Neuronal stem cell (in vitro differentiated cells): Measurements from ENCODE around the gene KLKB1.
"Not testable (repeated sequence)": the region's sequence is repeated elsewhere in the genome, so short reads cannot be mapped to it uniquely, and the experiment has no call there.

Experiments
- DNase-seq: peaks from one replicate; pipeline ENCODE4 v3.0.0-alpha.2; 2013; ENCODE audit warnings: low spot score
- H2AFZ ChIP-seq: one replicate; pipeline ENCODE4 v1.6.1; 2013; ENCODE audit warnings: mild to moderate bottlenecking, low read length, inconsistent platforms
- H2AK5ac ChIP-seq: 2 replicates; pipeline ENCODE4 v1.6.1; 2013; ENCODE audit warnings: low read depth, mild to moderate bottlenecking, inconsistent platforms, low read length, moderate library complexity, mixed read lengths
- H2BK120ac ChIP-seq: 2 replicates; pipeline ENCODE4 v1.6.1; 2013; ENCODE audit warnings: low read depth, mild to moderate bottlenecking, inconsistent platforms, low read length, moderate library complexity, mixed read lengths
- H2BK12ac ChIP-seq: one replicate; pipeline ENCODE4 v1.6.1; 2013; ENCODE audit warnings: low read length, inconsistent platforms
- H2BK15ac ChIP-seq: 2 replicates; pipeline ENCODE4 v1.6.1; 2013; ENCODE audit warnings: mild to moderate bottlenecking, low read length, inconsistent platforms, mixed read lengths
- H2BK5ac ChIP-seq: one replicate; pipeline ENCODE4 v1.6.1; 2013; ENCODE audit warnings: inconsistent platforms, mild to moderate bottlenecking, low read length, moderate library complexity
- H3K14ac ChIP-seq: one replicate; pipeline ENCODE4 v1.6.1; 2013; ENCODE audit warnings: low read length, inconsistent platforms
- H3K18ac ChIP-seq: 2 replicates; pipeline ENCODE4 v1.6.1; 2013; ENCODE audit warnings: low read length, inconsistent platforms
- H3K23ac ChIP-seq: 2 replicates; pipeline ENCODE4 v1.6.1; 2013; ENCODE audit warnings: low read depth, mild to moderate bottlenecking, mixed read lengths, low read length, inconsistent platforms; ENCODE audit not compliant: poor library complexity
- H3K27ac ChIP-seq: replicated peaks from 3 replicates; pipeline ENCODE4 v1.5.1; 2013; ENCODE audit warnings: low read length, inconsistent platforms
- H3K27me3 ChIP-seq, 3 experiments: 2 replicates each; pipeline ENCODE4 v1.6.1; 2013; ENCODE audit warnings: low read length in 3 of 3, mild to moderate bottlenecking in 2 of 3, inconsistent platforms in 1 of 3, low read depth in 1 of 3, mixed read lengths in 1 of 3, moderate library complexity in 1 of 3; ENCODE audit not compliant: control insufficient read depth in 3 of 3, insufficient read depth in 3 of 3
- H3K36me3 ChIP-seq, 2 donors: replicated peaks in 1 of 2; 2 replicates each; pipeline ENCODE4 v1.6.1; 2013; ENCODE audit warnings: low read length in 2 of 2; ENCODE audit not compliant: control insufficient read depth in 2 of 2, insufficient read depth in 2 of 2
- H3K4ac ChIP-seq: 2 replicates; pipeline ENCODE4 v1.6.1; 2013; ENCODE audit warnings: inconsistent platforms, mild to moderate bottlenecking, low read length, moderate library complexity
- H3K4me1 ChIP-seq, 2 donors: 1 replicate in 1 of 2; 2 replicates in 1 of 2; pipeline ENCODE4 v1.6.1; 2013; ENCODE audit warnings: low read length in 2 of 2, low read depth in 1 of 2; ENCODE audit not compliant: control insufficient read depth in 2 of 2, insufficient read depth in 1 of 2
- H3K4me2 ChIP-seq: one replicate; pipeline ENCODE4 v1.6.1; 2013; ENCODE audit warnings: mild to moderate bottlenecking, low read length, inconsistent platforms; ENCODE audit not compliant: insufficient read depth, poor library complexity, severe bottlenecking
- H3K4me3 ChIP-seq, 2 donors: 2 replicates each; pipeline ENCODE4 v1.5.1; 2013; ENCODE audit warnings: low read length in 2 of 2, mild to moderate bottlenecking in 2 of 2, inconsistent platforms in 1 of 2, moderate library complexity in 1 of 2
- H3K79me1 ChIP-seq: one replicate; pipeline ENCODE4 v1.6.1; 2013; ENCODE audit warnings: low read depth, mild to moderate bottlenecking, inconsistent platforms, low read length, moderate library complexity
- H3K9ac ChIP-seq: one replicate; pipeline ENCODE4 v1.6.1; 2013; ENCODE audit warnings: mild to moderate bottlenecking, low read depth, low read length, inconsistent platforms; ENCODE audit not compliant: poor library complexity
- H3K9me3 ChIP-seq, 2 donors: replicated peaks in 1 of 2; 2 replicates each; pipeline versions ENCODE3 to v1.6.1; 2013; ENCODE audit warnings: low read length in 2 of 2, mild to moderate bottlenecking in 2 of 2, inconsistent platforms in 1 of 2, low read depth in 1 of 2, mixed read lengths in 1 of 2, moderate library complexity in 1 of 2; ENCODE audit not compliant: control insufficient read depth in 2 of 2, insufficient read depth in 1 of 2
- H4K8ac ChIP-seq: one replicate; pipeline ENCODE4 v1.6.1; 2013; ENCODE audit warnings: low read depth, mild to moderate bottlenecking, inconsistent platforms, low read length, moderate library complexity
- H4K91ac ChIP-seq: one replicate; pipeline ENCODE4 v1.6.1; 2013; ENCODE audit warnings: low read length, low read depth, mild to moderate bottlenecking, inconsistent platforms; ENCODE audit not compliant: poor library complexity
- WGBS, 2 donors: extraction: QIAGEN DNeasy Blood & Tissue Kit; methylation state at CpG; one replicate each; pipeline ENCODE4 v1.1.7; 2013; ENCODE audit warnings: missing lambda C conversion rate in 2 of 2, mixed read lengths in 1 of 2; ENCODE audit not compliant: insufficient read length in 2 of 2, insufficient replicate concordance in 1 of 2; ENCODE audit errors: extremely low coverage in 2 of 2; 5-methylcytosine and 5-hydroxymethylcytosine counted together

Gene KLKB1

GRCh38 chr4:186265250-186265649, 37.9 kb downstream of the KLKB1 start:
- not testable (repeated sequence) for DNase-seq, H3K27me3 ChIP-seq, H3K27ac ChIP-seq, H3K4me3 ChIP-seq, H4K8ac ChIP-seq, H2BK12ac ChIP-seq, H3K9me3 ChIP-seq, H2BK15ac ChIP-seq, H2BK120ac ChIP-seq, H3K4me2 ChIP-seq, H3K18ac ChIP-seq, H3K14ac ChIP-seq, H4K91ac ChIP-seq, H3K9ac ChIP-seq, H3K79me1 ChIP-seq, H3K23ac ChIP-seq, H3K36me3 ChIP-seq, H3K4ac ChIP-seq, H2AK5ac ChIP-seq, H2BK5ac ChIP-seq
- no CpG with 5 or more reads among the region's 11 CpGs for WGBS, 2 donors
- Histone ChIP-seq H3K4me1 (peaks cover 0 to 12% of the 10 kb centered on the region in 2 donors), H2AFZ (peak overlapping the region; percentile 85)

GRCh38 chr4:186265683-186266652, 38.7 kb downstream of the KLKB1 start, which contains the start of gene F11:
Gene F11, plus strand, starts transcription at chr4:186266189. Its CDS starts 948 bp downstream, at chr4:186267137.
- Histone ChIP-seq H4K8ac (no peak within 1 kb of the TSS), H3K14ac (no peak within 1 kb of the TSS), H2BK5ac (no peak within 1 kb of the TSS), H3K27me3 (peaks cover 0 to 9% (median 0%) of the 10 kb centered on the region in 3 experiments), H3K36me3 (no peaks in the 10 kb centered on the region), H3K4me3 (peak within 1 kb of the TSS in 1 of 2 donors; percentile 47), H3K9me3 (no peaks in the 10 kb centered on the region), H3K18ac (no peak within 1 kb of the TSS), H2AK5ac (peak within 1 kb of the TSS; percentile 83), H2BK12ac (no peak within 1 kb of the TSS), H2AFZ (peak within 1 kb of the TSS; percentile 85), H2BK120ac (no peak within 1 kb of the TSS), H4K91ac (no peak within 1 kb of the TSS), H2BK15ac (no peak within 1 kb of the TSS), H3K79me1 (no peaks in the 10 kb centered on the region), H3K27ac (no peak within 1 kb of the TSS), H3K4me2 (no peak within 1 kb of the TSS), H3K9ac (no peak within 1 kb of the TSS), H3K4me1 (peaks cover 0 to 12% of the 10 kb centered on the region in 2 donors), H3K4ac (no peak within 1 kb of the TSS), H3K23ac (no peak within 1 kb of the TSS)
- DNase-seq: no peak
- no CpG with 5 or more reads among the region's 10 CpGs for WGBS, 2 donors

- Histone ChIP-seq H3K36me3 (no peaks in the 10 kb centered on the region), H2BK12ac (no peak overlapping the region), H3K4me3 (peak overlapping the region in 1 of 2 donors; percentile 47), H3K4me2 (no peak overlapping the region), H3K4me1 (peaks cover 0 to 12% of the 10 kb centered on the region in 2 donors), H2BK15ac (no peak overlapping the region), H3K23ac (no peak overlapping the region), H3K14ac (no peak overlapping the region), H2AK5ac (no peak overlapping the region), H3K27me3 (peaks cover 0 to 9% (median 0%) of the 10 kb centered on the region in 3 experiments), H2BK5ac (no peak overlapping the region), H3K4ac (no peak overlapping the region), H2AFZ (peak overlapping the region; percentile 85), H3K27ac (no peak overlapping the region), H3K79me1 (no peaks in the 10 kb centered on the region), H3K9ac (no peak overlapping the region), H2BK120ac (no peak overlapping the region), H4K8ac (no peak overlapping the region), H3K9me3 (no peaks in the 10 kb centered on the region), H3K18ac (no peak overlapping the region), H4K91ac (no peak overlapping the region)
- peak; percentile 11 for DNase-seq
- WGBS, 2 donors: no CpG with 5 or more reads among the region's 8 CpGs
These were observed 39.6 kb downstream of the KLKB1 start for GRCh38 chr4:186266729-186267456.
